ENCODE measurements around the gene ENTR1.
"Not testable (repeated sequence)": the region's sequence is repeated elsewhere in the genome, so short reads cannot be mapped to it uniquely, and the experiment has no call there.

The ENTR1 gene

GRCh38 chr9:136423432-136424146 is 13.2 kb upstream of the ENTR1 start:
- no peak overlapping the region for H3K27ac ChIP-seq
- no peak for DNase-seq (ENCODE audit: low read depth, low spot score)

DNA sequence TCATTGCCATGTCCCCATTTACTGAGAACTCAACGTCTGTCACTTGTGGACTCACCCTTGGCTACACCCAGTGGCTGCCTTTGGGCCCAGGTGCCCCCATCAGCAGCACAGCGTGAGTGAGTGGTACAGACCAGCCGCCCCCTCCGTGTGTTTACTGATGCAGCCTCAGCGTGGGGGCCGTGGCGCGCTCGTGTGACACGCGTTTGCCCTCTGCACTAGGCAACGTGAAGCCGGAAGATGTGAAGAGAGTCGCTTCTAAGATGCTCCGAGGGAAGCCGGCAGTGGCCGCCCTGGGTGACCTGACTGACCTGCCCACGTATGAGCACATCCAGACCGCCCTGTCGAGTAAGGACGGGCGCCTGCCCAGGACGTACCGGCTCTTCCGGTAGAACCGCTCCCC is 12.5 kb upstream of the ENTR1 start:
- no peak for DNase-seq (ENCODE audit: low read depth, low spot score)
- no peak overlapping the region for H3K27ac ChIP-seq

DNA sequence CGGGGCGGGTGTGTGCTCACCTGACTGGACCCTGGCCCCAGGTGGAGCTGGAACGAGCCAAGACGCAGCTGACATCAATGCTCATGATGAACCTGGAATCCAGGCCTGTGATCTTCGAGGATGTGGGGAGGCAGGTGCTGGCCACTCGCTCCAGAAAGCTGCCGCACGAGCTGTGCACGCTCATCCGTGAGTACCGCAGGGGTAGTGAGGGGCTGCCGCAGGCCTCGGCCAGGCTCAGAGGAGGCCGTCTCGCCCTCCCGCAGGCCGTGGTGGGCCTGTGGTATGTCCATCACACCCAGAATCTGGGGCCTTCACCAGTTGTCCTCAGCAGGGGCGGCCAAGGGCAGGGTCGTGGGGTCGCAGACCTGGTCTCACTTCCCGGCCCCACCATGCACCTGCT is 11.4 kb upstream of the ENTR1 start:
- H3K27ac ChIP-seq = no peak overlapping the region

GRCh38 chr9:136419092-136419420 is 8.6 kb upstream of the ENTR1 start:
- DNase-seq (ENCODE audit: low read depth, low spot score) = no peak
- no peak overlapping the region for H3K27ac ChIP-seq

More for the DNA sequence above, 11.4 kb upstream of the ENTR1 start:
- no peak for DNase-seq (ENCODE audit: low read depth, low spot score)

- no peak overlapping the region for H3K27ac ChIP-seq
- no peak for DNase-seq (ENCODE audit: low read depth, low spot score)
Measured at GRCh38 chr9:136418182-136419091, 8.0 kb upstream of the ENTR1 start.

DNA sequence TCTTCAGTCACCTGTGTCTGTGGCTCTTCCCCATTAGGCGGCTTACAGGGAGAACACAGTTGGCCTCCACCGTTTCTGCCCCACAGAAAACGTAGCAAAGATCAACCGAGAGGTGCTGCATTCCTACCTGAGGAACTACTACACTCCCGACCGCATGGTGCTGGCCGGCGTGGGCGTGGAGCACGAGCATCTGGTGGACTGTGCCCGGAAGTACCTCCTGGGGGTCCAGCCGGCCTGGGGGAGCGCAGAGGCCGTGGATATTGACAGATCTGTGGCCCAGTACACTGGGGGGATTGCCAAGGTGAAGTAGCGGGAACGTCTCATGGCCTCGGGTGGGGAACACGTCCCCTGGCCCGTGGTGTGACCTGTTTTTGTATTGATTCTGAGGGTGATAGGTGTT is 6.5 kb upstream of the ENTR1 start:
- no peak for DNase-seq (ENCODE audit: low read depth, low spot score)
- H3K27ac ChIP-seq = no peak overlapping the region

- no peak overlapping the region for H3K27ac ChIP-seq
- DNase-seq (ENCODE audit: low read depth, low spot score) = no peak
Measured at GRCh38 chr9:136416427-136416826, 6.0 kb upstream of the ENTR1 start.

DNA sequence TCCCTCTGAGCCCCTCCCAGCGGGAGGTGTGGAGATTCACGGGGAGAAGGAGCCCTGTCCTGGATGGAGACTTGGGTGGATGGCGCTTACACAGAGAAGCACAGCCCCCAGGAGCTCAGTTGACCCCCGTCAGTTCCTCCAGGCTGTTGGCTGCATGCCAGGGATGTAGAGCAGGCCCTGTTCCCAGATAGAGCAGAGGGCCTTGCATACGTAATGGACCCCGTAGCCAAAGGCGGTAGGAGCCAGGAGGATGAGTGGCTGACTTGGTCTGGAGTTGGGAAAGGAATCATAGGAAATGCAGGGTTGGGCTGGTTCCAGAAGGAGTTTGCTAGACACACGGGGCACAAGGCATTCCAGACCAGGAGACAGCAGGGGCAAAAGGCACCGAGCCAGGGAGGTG is 2.5 kb upstream of the ENTR1 start:
- no peak for DNase-seq (ENCODE audit: low read depth, low spot score)
- H3K27ac ChIP-seq = no peak overlapping the region

DNA sequence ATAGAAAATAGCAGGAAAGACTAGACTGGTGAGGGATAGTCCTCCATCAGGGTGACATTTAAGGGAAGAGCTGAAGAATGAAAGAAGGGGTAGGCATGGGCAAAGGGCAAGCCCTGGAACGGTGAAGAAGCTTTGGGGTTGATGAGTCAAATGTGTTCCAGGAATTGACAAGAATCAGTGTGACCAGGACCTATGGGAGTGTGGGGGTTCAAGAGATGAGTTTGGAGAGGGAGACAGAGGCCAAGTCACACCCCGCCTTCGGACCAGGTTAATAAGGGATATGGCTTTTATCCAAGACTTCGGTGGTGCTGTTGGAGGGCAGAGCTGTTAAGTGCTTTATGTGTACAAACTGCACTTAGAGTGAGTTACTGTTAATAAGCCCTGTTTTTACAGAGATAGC is 964 bp upstream of the ENTR1 start:
- peak overlapping the region; percentile 59 for H3K27ac ChIP-seq
- no peak for DNase-seq (ENCODE audit: low read depth, low spot score)

GRCh38 chr9:136409557-136410455 is 608 bp downstream of the ENTR1 start:
- H3K27ac ChIP-seq = peak overlapping the region; percentile 59
- DNase-seq (ENCODE audit: low read depth, low spot score) = no peak

DNA sequence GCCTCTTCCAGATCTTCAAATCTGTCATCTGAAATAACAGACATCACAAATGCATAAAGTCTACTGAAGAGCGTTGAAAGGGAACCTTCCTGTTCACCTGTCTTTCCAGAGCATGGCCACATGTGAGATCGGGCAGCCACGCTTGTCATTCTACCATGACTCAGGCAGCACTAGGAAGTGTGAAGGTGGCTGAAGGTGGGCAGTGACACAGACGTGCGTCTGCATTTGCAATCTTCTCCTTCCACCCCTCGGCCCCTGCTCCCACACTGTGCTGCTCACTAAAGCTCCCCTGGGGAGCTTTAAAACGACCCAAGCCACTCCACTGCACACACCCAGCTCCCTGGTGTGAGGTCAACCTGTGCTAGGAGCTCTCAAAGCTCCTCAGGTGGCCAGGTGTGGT is 2.5 kb downstream of the ENTR1 start:
- H3K27ac ChIP-seq = no peak overlapping the region
- no peak for DNase-seq (ENCODE audit: low read depth, low spot score)

- H3K27ac ChIP-seq; DNase-seq (ENCODE audit: low read depth, low spot score): not testable (repeated sequence)
Measured at GRCh38 chr9:136407061-136407460, 3.4 kb downstream of the ENTR1 start.

- not testable (repeated sequence) for DNase-seq (ENCODE audit: low read depth, low spot score)
Measured at GRCh38 chr9:136405904-136406303, 4.5 kb downstream of the ENTR1 start.

GRCh38 chr9:136405481-136405880 is 4.9 kb downstream of the ENTR1 start:
- no peak overlapping the region for H3K27ac ChIP-seq
- no peak for DNase-seq (ENCODE audit: low read depth, low spot score)

More at GRCh38 chr9:136405904-136406303, 4.5 kb downstream of the ENTR1 start:
- not testable (repeated sequence) for H3K27ac ChIP-seq

DNA sequence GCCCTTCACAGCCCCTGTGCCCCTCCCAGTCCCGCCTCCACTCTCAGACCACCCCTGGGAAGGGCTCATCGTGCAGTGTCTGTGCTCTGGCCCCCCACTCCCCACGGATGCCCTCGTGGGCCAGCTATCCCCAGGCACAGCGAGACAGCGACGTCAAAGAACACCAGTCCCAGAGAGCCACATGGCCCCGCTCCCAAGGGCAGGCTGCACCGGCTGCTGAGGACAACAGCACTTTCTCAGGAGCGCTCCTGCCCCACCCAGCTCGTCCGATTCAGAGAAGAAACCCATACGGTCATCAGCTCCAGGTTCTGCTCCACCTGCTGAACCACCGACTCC is 5.6 kb downstream of the ENTR1 start:
- no peak overlapping the region for H3K27ac ChIP-seq

GRCh38 chr9:136403915-136404800 is 6.3 kb downstream of the ENTR1 start:
- H3K27ac ChIP-seq = no peak overlapping the region
- no peak for DNase-seq (ENCODE audit: low read depth, low spot score)

More for the DNA sequence above, 5.6 kb downstream of the ENTR1 start:
- DNase-seq (ENCODE audit: low read depth, low spot score) = no peak

DNA sequence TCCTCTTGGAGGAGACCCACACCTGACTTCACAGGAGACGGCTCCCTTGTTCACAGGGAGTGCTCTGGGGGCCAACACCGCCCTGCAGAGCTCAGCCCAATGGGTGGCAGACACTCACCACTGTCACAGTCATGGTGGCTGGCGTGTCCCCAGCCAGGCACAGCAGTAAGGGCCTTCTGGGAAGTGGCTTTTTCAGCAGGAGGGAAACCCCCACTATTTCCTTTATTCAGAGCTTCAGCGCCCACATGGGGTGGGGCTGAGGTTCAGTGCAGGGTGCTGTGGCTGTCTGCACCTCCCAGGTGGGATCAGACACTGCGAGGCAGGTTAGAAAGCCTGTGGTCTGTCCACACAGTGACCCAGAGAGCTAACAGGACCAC is 6.9 kb downstream of the ENTR1 start:
- H3K27ac ChIP-seq = no peak overlapping the region
- no peak for DNase-seq (ENCODE audit: low read depth, low spot score)

DNA sequence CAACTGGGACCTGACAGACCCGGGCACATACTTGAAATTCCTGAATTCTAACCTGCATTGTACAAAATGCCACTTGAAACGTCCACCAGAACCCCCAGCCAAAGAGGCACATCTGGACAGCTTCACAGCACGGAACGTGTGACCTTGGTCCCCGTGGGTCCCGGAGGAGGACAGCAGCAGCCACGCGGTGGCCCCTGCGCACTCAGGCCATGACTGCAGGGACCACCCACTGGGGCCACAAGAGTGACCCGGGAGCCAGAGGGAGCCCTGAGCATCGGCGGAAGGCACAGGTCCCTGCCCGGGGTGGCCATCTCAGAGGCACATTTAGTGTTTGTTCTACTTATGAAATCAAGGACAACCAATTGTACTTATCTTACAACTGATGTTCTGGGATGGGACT is 8.3 kb downstream of the ENTR1 start:
- no peak overlapping the region for H3K27ac ChIP-seq
- no peak for DNase-seq (ENCODE audit: low read depth, low spot score)

DNA sequence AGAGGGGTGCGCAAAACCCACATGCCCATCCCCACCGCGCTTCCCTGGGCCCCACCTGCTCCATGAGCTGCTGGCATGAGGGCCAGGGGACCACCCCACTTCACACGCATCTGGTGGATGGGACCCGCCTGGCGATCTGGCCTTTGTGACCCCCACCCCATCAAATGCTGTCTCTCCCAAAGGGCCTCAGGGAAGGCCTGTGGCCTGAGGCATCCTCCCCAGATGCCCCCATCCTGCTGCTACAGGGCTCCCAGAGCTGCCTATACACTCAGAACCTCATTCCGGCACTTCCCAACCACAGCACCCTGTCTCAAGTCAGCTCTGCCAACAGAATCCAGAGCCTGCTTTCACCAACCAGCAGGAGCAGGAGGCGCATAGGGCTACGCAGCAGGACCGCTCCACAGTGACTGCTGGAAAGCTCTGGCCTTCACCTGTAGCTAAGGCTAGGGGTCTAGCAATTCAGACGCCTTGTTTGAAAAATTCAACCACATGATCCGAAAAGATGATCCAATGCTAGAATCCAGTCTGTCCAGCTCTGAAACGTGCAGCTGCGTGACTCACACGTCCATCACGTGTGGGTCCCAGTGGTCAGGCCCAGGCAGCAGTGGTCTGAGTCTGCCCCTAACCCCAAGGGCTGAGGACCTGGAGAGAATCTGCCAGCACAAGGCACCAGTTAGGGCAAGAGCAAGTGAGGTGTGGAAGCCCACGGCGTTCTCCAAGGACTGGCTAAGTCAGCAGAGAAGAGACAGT is 9.1 kb downstream of the ENTR1 start:
- no peak for DNase-seq (ENCODE audit: low read depth, low spot score)
- H3K27ac ChIP-seq = no peak overlapping the region

All from epithelial cell of prostate (primary cell).